Stomach (tissue), 9 donors: ENCODE measurements around the gene KCND2. TPM values are rescaled to one million over a fixed set of nuclear protein-coding genes. Genes with fewer than 3 reads are reported as not detected.
"Not testable (repeated sequence)": the region's sequence is repeated elsewhere in the genome, so short reads cannot be mapped to it uniquely, and the experiment has no call there.

ENCODE experiments used
- DNase-seq, 2 donors: peaks; one replicate each; pipeline versions ENCODE4 v3.0.0 to v3.0.0-alpha.2; 2013 to 2019
- H3K27ac ChIP-seq, 5 donors: fragments of 200-600 bp in 4 of 5; sonication (generic) in 4 of 5; one replicate each; pipeline ENCODE4 v1.5.1; 2013 to 2019; ENCODE audit warnings: mild to moderate bottlenecking in 1 of 5, moderate library complexity in 1 of 5
- H3K27me3 ChIP-seq, 3 donors: fragments of 200-600 bp; sonication (generic); one replicate each; pipeline ENCODE4 v1.5.1; 2017 to 2019; ENCODE audit warnings: mixed run types in 1 of 3
- H3K36me3 ChIP-seq, 4 donors: fragments of 200-600 bp; sonication (generic); 1 replicate in 3 of 4; 2 replicates in 1 of 4; pipeline ENCODE4 v1.5.1; 2016 to 2019
- H3K4me1 ChIP-seq, 4 donors: fragments of 200-600 bp; sonication (generic); one replicate each; pipeline ENCODE4 v1.5.1; 2016 to 2019
- H3K4me3 ChIP-seq, 4 donors: fragments of 200-600 bp; sonication (generic) in 3 of 4; one replicate each; pipeline ENCODE4 v1.5.1; 2016 to 2019; ENCODE audit warnings: mild to moderate bottlenecking in 1 of 4
- H3K9me3 ChIP-seq, 4 donors: fragments of 200-600 bp; sonication (generic); one replicate each; pipeline ENCODE4 v1.5.1; 2016 to 2019
- EP300 ChIP-seq: sonication (generic); formaldehyde crosslinking; IDR thresholded peaks from one replicate; pipeline ENCODE4 v1.6.1; 2017; ENCODE audit warnings: antibody characterized with exemption
- POLR2A ChIP-seq, 4 donors: fragments of 450-650 bp; IDR thresholded peaks; one replicate each; pipeline ENCODE4 v1.6.1; 2016; ENCODE audit warnings: antibody characterized with exemption in 4 of 4, control low read depth in 2 of 4, mild to moderate bottlenecking in 1 of 4, moderate library complexity in 1 of 4
- POLR2AphosphoS5 ChIP-seq, 3 donors: sonication (generic); formaldehyde crosslinking; IDR thresholded peaks; one replicate each; pipeline ENCODE4 v1.6.1; 2016; ENCODE audit warnings: antibody characterized with exemption in 3 of 3
- WGBS, 5 donors: extraction: QIAGEN DNeasy Blood & Tissue Kit in 3 of 5; methylation state at CpG; one replicate each; pipeline versions ENCODE4 v1.1.5 to v1.1.7; 2013 to 2018; 5-methylcytosine and 5-hydroxymethylcytosine counted together
- intact Hi-C: fragments of 100-400 bp; cut with DNase I; formaldehyde crosslinking; loops from one replicate; pipeline ENCODE4 v1.15.1; 2023; ENCODE audit warnings: low total_unique reads
- polyA plus RNA-seq, 3 donors: library from polyadenylated mRNA; stranded (reverse); fragments of 200-250 nt; gene quantifications; one replicate each; pipeline ENCODE4 v1.2.3, GENCODE V29; 2013
- total RNA-seq, 5 donors: library from RNA; depleted of rRNA; stranded (reverse); fragments of >200 nt; gene quantifications; one replicate each; pipeline versions ENCODE4 v1.1.0 to v1.2.3, GENCODE V29; 2014 to 2016
- TF ChIP-seq, protein P1 (sequence below), 7 experiments: fragments of 450-650 bp in 4 of 7; fragments of 200-600 bp in 3 of 7; sonication (generic) in 3 of 7; IDR thresholded peaks; one replicate each; pipeline ENCODE4 v1.5.1; 2016 to 2019; ENCODE audit warnings: antibody characterized with exemption in 7 of 7, control low read depth in 2 of 7, mild to moderate bottlenecking in 1 of 7
- donor health status: healthy with polysubstance abuse.
- donor health status: Bipolar disorder and iron deficiency.
- donor health status: healthy.

The KCND2 gene
- total and polyA plus RNA-seq, 8 donors, result 0.06 to 1.3 (median 0.31) TPM; not detected in 5

DNA sequence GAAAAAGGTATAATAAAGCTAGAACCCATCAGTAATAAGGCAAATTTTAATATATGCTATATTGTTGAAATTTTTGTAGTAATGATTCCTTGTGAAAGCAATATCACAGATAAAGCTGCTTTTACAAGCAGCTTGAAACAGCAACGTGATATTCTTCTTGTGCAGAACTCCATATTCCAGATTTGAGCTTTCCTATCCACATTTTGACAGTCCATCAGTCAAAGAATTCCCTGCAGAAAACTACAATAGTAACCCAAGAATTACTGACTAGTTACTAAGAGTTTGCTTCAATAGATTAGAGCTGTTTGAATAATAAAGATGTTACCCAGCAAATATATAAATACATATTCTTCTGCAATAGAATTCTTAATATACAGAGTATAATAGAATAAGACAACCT, 291.2 kb downstream of the KCND2 start:
- 46 to 64% (median 54%) methylated on average over 1 of the region's 1 CpG for WGBS, 5 donors
- H3K4me1 ChIP-seq, result no peaks in the 10 kb centered on the region
- H3K4me3 ChIP-seq, result no peak overlapping the region
- no peaks in the 10 kb centered on the region for H3K27me3 ChIP-seq
- TF ChIP-seq EP300, result no peak
- TF ChIP-seq, protein P1, sequence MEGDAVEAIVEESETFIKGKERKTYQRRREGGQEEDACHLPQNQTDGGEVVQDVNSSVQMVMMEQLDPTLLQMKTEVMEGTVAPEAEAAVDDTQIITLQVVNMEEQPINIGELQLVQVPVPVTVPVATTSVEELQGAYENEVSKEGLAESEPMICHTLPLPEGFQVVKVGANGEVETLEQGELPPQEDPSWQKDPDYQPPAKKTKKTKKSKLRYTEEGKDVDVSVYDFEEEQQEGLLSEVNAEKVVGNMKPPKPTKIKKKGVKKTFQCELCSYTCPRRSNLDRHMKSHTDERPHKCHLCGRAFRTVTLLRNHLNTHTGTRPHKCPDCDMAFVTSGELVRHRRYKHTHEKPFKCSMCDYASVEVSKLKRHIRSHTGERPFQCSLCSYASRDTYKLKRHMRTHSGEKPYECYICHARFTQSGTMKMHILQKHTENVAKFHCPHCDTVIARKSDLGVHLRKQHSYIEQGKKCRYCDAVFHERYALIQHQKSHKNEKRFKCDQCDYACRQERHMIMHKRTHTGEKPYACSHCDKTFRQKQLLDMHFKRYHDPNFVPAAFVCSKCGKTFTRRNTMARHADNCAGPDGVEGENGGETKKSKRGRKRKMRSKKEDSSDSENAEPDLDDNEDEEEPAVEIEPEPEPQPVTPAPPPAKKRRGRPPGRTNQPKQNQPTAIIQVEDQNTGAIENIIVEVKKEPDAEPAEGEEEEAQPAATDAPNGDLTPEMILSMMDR (IDR thresholded peaks at IDR 0.05), result no peak
- TF ChIP-seq POLR2A (IDR thresholded peaks at IDR 0.05), result no peak
- TF ChIP-seq POLR2AphosphoS5 (IDR thresholded peaks at IDR 0.05), result no peak
- no peaks in the 10 kb centered on the region for H3K36me3 ChIP-seq
- intact Hi-C loops, result no loop called here
- no peaks in the 10 kb centered on the region for H3K9me3 ChIP-seq
- no peak for DNase-seq
- H3K27ac ChIP-seq, result no peak overlapping the region

DNA sequence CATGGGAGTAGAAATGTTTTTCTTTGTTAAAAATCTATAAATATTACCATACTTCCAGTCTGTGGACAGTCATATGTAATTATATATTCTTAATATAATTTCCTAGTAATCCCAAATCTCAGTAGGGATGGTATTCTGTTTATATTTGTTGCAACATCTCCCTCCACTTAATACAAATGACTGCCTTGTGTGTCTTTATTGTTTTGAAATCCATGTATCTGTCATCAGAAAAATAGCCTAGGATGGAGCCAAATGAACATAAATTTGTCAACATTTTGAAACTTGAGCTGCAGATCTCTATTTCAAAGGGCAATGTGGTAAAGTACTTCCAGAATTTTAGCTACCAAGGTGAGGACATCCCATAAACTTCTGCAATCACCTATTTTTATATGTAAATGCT, 294.2 kb downstream of the KCND2 start:
- no peak overlapping the region for H3K4me3 ChIP-seq
- no peak for DNase-seq
- H3K36me3 ChIP-seq, result no peaks in the 10 kb centered on the region
- H3K27me3 ChIP-seq, result no peaks in the 10 kb centered on the region
- no peaks in the 10 kb centered on the region for H3K9me3 ChIP-seq
- TF ChIP-seq EP300 (no peak), POLR2AphosphoS5 (IDR thresholded peaks at IDR 0.05) (no peak), POLR2A (IDR thresholded peaks at IDR 0.05) (no peak)
- TF ChIP-seq, protein P1 (IDR thresholded peaks at IDR 0.05), result no peak
- intact Hi-C loops, result no loop called here
- no peaks in the 10 kb centered on the region for H3K4me1 ChIP-seq
- no peak overlapping the region for H3K27ac ChIP-seq

DNA sequence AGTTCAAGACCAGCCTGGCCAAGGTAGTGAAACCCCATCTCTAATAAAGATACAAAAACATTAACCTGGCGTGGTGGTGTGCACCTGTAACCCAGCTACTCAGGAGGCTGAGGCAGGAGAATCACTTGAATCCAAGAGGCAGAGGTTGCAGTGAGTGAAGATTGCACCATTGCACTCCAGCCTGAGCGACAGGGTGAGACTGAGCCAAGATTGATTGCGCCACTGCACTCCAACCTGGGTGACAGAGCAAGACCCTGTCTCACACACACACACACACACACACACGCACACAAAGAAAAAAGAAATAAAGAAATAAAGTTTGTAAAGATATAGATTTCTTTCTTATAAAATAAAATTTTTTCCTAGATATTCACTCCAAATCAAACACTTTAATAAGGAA, 305.7 kb downstream of the KCND2 start:
- DNase-seq, H3K36me3 ChIP-seq, H3K27ac ChIP-seq, H3K27me3 ChIP-seq, intact Hi-C loops, H3K9me3 ChIP-seq, H3K4me3 ChIP-seq, H3K4me1 ChIP-seq: not testable (repeated sequence)
- WGBS, 5 donors, result 86 to 99% (median 92%) methylated on average over 4 of the region's 4 CpGs

DNA sequence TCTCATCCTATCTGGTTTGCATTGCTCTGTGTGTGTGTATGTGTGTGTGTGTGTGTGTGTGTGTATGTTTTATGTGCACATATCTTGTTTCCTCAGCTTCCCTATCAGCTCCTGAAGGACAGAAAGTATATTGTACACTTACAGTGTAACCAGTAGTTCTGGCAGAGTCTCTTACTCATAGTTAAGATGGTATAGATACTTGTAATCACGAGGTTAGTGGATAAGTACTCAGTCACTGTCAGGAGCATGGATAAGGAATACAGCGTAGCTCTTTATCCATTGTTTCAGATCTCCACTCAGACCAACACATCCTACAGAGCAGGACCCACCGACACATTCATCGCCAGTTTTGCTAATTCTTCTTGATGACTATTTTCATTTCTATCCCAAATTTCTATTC, 309.9 kb downstream of the KCND2 start:
- no peak for DNase-seq
- H3K4me1 ChIP-seq, result no peaks in the 10 kb centered on the region
- intact Hi-C loops, result no loop called here
- H3K36me3 ChIP-seq, result no peaks in the 10 kb centered on the region
- TF ChIP-seq EP300 (no peak), POLR2A (IDR thresholded peaks at IDR 0.05) (no peak), POLR2AphosphoS5 (IDR thresholded peaks at IDR 0.05) (no peak)
- TF ChIP-seq, protein P1 (IDR thresholded peaks at IDR 0.05), result no peak
- no peaks in the 10 kb centered on the region for H3K27me3 ChIP-seq
- H3K4me3 ChIP-seq, result no peak overlapping the region
- WGBS, 5 donors, result 71 to 84% (median 79%) methylated on average over 4 of the region's 4 CpGs
- no peaks in the 10 kb centered on the region for H3K9me3 ChIP-seq
- H3K27ac ChIP-seq, result no peak overlapping the region

DNA sequence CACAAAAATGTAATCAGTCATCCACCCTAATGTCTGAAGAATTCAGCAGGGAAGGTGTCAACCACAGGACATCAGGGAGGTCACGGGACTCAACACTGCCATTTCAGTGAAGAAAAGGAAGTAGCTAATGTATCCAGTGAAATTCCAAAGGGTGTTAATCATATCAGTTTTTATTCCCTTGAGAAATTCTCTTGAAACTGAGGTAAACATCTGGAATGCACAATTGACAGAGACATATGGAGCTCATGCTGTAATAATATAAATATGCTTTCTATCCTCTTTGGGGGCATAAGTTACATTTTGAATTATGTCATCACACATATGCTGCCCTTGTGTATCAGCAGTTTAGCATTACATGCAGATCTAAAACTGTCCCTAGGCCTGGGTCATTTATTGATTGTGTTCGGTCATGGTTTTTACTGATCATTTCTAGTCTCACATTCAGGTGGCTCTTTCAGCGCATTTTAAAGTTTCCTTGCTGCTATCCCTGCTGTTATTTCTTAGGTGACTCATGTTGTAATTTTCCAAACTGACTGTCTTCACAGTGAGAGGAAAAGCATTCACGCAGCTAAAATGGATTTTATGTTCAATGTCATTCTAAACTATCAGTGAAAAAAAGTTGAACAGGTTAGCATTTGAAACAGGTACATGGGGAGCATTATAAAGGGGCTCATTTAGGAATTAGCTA, 311.1 kb downstream of the KCND2 start:
- intact Hi-C loops, result no loop called here
- 78 to 87% (median 86%) methylated on average over 4 of the region's 4 CpGs for WGBS, 5 donors
- no peaks in the 10 kb centered on the region for H3K36me3 ChIP-seq
- H3K4me3 ChIP-seq, result no peak overlapping the region
- DNase-seq, result no peak
- H3K27me3 ChIP-seq, result no peaks in the 10 kb centered on the region
- no peaks in the 10 kb centered on the region for H3K4me1 ChIP-seq
- no peaks in the 10 kb centered on the region for H3K9me3 ChIP-seq
- H3K27ac ChIP-seq, result no peak overlapping the region
- TF ChIP-seq POLR2AphosphoS5 (IDR thresholded peaks at IDR 0.05) (no peak), EP300 (no peak), POLR2A (IDR thresholded peaks at IDR 0.05) (no peak)
- TF ChIP-seq, protein P1 (IDR thresholded peaks at IDR 0.05), result no peak
